ENCODE measurements around the gene HOXA5. TPM values are rescaled to one million over a fixed set of nuclear protein-coding genes. Genes with fewer than 3 reads are reported as not detected.
A peak's percentile ranks its signal among the peaks of the same experiment; 100 is the strongest.

HOXA5 gene
- total RNA-seq, 4 donors from 2014 or later: 18.3 to 89.8 (median 31.6) TPM

DNA sequence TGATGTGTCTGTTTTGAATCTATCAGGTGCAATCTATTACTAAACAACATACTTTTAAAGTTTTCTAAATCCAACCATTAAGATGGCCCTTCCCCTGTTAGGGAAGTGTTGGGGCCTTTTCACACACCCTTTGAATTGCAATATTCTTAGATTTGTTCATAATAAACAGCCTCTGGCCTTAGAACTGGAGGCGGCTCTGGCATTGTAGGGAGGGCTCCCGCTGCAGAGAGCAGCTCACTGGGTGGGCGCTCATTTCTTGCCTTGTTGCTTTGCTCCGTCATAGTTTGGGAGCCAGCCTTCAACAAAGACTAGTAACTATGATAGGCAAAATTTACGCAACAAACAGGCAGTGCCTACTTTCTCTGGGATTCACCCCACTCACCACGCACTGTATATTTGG, 34.9 kb upstream of the HOXA5 start:
- peak overlapping the region; percentile 21 to 67 (median 60) for H3K4me3 ChIP-seq
- TF ChIP-seq, protein P1, sequence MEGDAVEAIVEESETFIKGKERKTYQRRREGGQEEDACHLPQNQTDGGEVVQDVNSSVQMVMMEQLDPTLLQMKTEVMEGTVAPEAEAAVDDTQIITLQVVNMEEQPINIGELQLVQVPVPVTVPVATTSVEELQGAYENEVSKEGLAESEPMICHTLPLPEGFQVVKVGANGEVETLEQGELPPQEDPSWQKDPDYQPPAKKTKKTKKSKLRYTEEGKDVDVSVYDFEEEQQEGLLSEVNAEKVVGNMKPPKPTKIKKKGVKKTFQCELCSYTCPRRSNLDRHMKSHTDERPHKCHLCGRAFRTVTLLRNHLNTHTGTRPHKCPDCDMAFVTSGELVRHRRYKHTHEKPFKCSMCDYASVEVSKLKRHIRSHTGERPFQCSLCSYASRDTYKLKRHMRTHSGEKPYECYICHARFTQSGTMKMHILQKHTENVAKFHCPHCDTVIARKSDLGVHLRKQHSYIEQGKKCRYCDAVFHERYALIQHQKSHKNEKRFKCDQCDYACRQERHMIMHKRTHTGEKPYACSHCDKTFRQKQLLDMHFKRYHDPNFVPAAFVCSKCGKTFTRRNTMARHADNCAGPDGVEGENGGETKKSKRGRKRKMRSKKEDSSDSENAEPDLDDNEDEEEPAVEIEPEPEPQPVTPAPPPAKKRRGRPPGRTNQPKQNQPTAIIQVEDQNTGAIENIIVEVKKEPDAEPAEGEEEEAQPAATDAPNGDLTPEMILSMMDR (IDR thresholded peaks at IDR 0.05): no peak
- TF ChIP-seq POLR2AphosphoS5 (IDR thresholded peaks at IDR 0.05) (peak in 2 of 3 donors; percentile 15 to 18), EP300 (IDR thresholded peaks at IDR 0.05; ENCODE audit: low read depth) (no peak), POLR2A (IDR thresholded peaks at IDR 0.05) (no peak)
- in situ Hi-C loops (cut with MboI; ENCODE audit: low pct_ligation_motif_present in 1 of 4, low pct_unique_long_range_greater_than_20kb in 1 of 4, low sequenced_read_pairs in 3 of 4) (loop anchor here in 2 of 4 donors (25.0 kb wide), 1 partner anchor 1316 kb away; no protein-coding TSS in a partner anchor), intact Hi-C loops (cut with DNase I; ENCODE audit: low total_unique reads) (no loop called here)
- peak overlapping the region; percentile 95 to 99 (median 98) for H3K27ac ChIP-seq
- DNase-seq: peak; percentile 20
- WGBS, 2 donors (ENCODE audit: low coverage in 1 of 2): 32 to 42% methylated on average over 6 of the region's 6 CpGs
- peaks cover 21 to 59% (median 50%) of the 10 kb centered on the region in 4 donors for H3K4me1 ChIP-seq
- no peaks in the 10 kb centered on the region for H3K9me3 ChIP-seq
- peaks cover 32% of the 10 kb centered on the region for H3K27me3 ChIP-seq
- H3K36me3 ChIP-seq: no peaks in the 10 kb centered on the region

DNA sequence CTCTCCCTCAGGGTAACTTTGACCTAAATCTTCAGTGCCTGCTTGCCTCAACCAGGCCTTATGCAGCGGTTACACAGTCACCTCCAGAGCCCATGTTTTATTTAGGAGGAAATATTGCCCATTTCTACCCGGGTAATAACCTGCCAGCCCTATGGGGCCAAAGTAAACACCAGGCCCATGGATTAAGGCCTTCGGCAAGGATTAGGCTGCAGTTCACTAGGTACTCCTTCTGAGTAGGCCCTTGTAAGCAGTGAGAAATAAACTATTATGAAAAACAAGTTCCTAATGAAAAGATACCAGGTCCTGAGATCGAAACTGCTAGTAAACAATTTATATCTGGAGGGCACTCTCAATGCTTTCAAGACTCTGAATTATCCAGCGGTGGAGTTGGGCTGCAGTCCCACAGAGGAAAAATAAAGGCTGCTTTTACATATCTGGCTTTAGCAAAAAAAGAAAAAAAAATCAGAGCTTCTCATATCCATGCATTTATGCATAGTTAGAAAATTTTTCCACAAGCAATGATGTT, 34.4 kb upstream of the HOXA5 start:
- H3K4me1 ChIP-seq: peaks cover 21 to 58% (median 48%) of the 10 kb centered on the region in 4 donors
- intact Hi-C loops (cut with DNase I; ENCODE audit: low total_unique reads): no loop called here
- peak overlapping the region; percentile 95 to 99 (median 98) for H3K27ac ChIP-seq
- peak; percentile 23 for DNase-seq
- TF ChIP-seq POLR2A (IDR thresholded peaks at IDR 0.05) (peak; percentile 17), POLR2AphosphoS5 (IDR thresholded peaks at IDR 0.05) (peak; percentile 6 to 28 (median 24)), EP300 (IDR thresholded peaks at IDR 0.05; ENCODE audit: low read depth) (no peak)
- TF ChIP-seq, protein P1 (IDR thresholded peaks at IDR 0.05): no peak
- peak overlapping the region; percentile 21 to 67 (median 60) for H3K4me3 ChIP-seq
- 0 to 23% methylated on average over 1 to 5 of the region's 5 CpGs for WGBS, 2 donors (ENCODE audit: low coverage in 1 of 2)
- in situ Hi-C loops (cut with MboI; ENCODE audit: low pct_ligation_motif_present in 1 of 4, low pct_unique_long_range_greater_than_20kb in 1 of 4, low sequenced_read_pairs in 3 of 4): loop anchor here in 2 of 4 donors (25.0 kb wide), 1 partner anchor 1316 kb away; no protein-coding TSS in a partner anchor
- no peaks in the 10 kb centered on the region for H3K36me3 ChIP-seq
- H3K27me3 ChIP-seq: peaks cover 32% of the 10 kb centered on the region
- H3K9me3 ChIP-seq: no peaks in the 10 kb centered on the region

DNA sequence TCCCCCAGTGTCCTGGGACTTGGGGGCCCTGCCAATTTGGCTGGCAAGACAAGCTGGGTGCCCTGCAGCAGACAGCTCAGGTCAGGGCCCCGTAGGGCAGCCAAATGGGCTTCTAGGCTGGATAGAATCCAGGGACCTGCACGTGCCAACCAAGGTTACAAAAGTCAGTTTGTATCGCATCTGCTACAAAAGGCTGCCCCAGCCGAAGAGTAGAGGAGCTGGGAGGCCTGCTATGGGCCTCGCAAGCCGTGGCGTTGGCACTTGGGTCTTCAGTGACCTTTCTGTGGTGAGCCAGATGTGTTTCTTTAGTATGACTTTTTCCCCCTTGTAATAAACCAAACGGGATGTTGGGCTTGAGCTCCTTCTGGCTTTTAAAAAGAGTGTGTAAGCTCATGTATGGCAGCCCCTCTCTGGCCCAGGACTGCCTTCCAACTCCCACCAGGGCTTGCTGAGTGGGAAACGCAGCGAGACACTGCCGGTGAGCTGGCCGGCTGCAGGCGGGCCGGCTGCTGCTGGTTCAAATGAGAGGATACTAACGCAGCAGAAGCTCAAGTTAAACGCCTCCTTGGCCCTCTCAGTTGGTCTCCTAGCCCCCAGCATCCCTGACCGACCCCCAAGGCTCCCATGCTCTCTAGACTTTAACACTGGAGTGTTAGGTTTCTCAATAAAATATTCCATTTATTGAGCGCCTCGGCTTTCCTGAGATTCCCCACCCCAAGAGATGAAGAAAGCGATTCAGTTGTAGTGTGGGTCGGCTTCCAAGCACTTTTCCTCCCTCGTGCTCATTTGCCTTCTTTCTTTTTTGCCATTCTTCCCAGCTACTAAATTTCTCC, 33.7 kb upstream of the HOXA5 start:
- Histone ChIP-seq H3K36me3 (no peaks in the 10 kb centered on the region), H3K4me1 (peaks cover 18 to 51% (median 45%) of the 10 kb centered on the region in 4 donors), H3K4me3 (peak overlapping the region; percentile 21 to 67 (median 60)), H3K9me3 (no peaks in the 10 kb centered on the region), H3K27me3 (peaks cover 33% of the 10 kb centered on the region), H3K27ac (peak overlapping the region; percentile 95 to 99 (median 98))
- WGBS, 2 donors (ENCODE audit: low coverage in 1 of 2): 26 to 48% methylated on average over 6 to 22 of the region's 22 CpGs
- TF ChIP-seq POLR2A (IDR thresholded peaks at IDR 0.05): no peak
- intact Hi-C loops (cut with DNase I; ENCODE audit: low total_unique reads) (no loop called here), in situ Hi-C loops (cut with MboI; ENCODE audit: low pct_ligation_motif_present in 1 of 4, low pct_unique_long_range_greater_than_20kb in 1 of 4, low sequenced_read_pairs in 3 of 4) (loop anchor here in 2 of 4 donors (25.0 kb wide), 1 partner anchor 1315 kb away; no protein-coding TSS in a partner anchor)
- peak; percentile 27 for DNase-seq

DNA sequence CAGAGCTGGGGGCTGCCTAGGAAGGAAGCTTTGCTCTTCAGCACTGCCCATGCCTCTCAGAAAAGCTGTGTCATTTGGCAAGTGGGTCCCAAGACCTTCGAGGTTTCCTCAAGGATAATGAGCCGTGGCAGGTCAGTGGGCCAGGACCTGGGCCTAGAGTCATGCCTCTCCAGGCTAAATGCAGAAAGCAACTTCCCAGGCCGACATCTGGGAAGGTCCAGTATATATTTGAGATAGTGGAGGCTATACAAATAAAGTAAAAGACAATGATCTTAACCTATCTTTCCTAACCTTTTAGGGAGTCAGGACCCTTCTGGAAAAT, 33.0 kb upstream of the HOXA5 start:
- H3K27ac ChIP-seq: peak overlapping the region; percentile 95 to 99 (median 98)
- no peak for TF ChIP-seq POLR2AphosphoS5 (IDR thresholded peaks at IDR 0.05)
- no peak for TF ChIP-seq POLR2A (IDR thresholded peaks at IDR 0.05)
- TF ChIP-seq, protein P1 (IDR thresholded peaks at IDR 0.05): peak in 1 of 5 experiments; percentile 4
- no peak for TF ChIP-seq EP300 (IDR thresholded peaks at IDR 0.05; ENCODE audit: low read depth)
- H3K9me3 ChIP-seq: no peaks in the 10 kb centered on the region
- peaks cover 36% of the 10 kb centered on the region for H3K27me3 ChIP-seq
- H3K36me3 ChIP-seq: no peaks in the 10 kb centered on the region
- peaks cover 11 to 45% (median 43%) of the 10 kb centered on the region in 4 donors for H3K4me1 ChIP-seq
- intact Hi-C loops (cut with DNase I; ENCODE audit: low total_unique reads) (no loop called here), in situ Hi-C loops (cut with MboI; ENCODE audit: low pct_ligation_motif_present in 1 of 4, low pct_unique_long_range_greater_than_20kb in 1 of 4, low sequenced_read_pairs in 3 of 4) (loop anchor here in 2 of 4 donors (25.0 kb wide), 1 partner anchor 1314 kb away; no protein-coding TSS in a partner anchor)
- DNase-seq: no peak
- peak overlapping the region; percentile 4 to 67 (median 60) for H3K4me3 ChIP-seq
- WGBS, 2 donors (ENCODE audit: low coverage in 1 of 2): 20 to 28% methylated on average over 1 to 3 of the region's 3 CpGs
